Effector memory CD8-positive, alpha-beta T cell (primary cell): ENCODE results near the gene SIGLEC12.

Source experiments
- ATAC-seq: fragments of 150-1000 bp; cut with Tn5 transposase; replicated peaks from 2 replicates; pipeline ENCODE4 v1.10.0; 2021; ENCODE audit warnings: mild to moderate bottlenecking, moderate library complexity
- DNase-seq, 3 experiments: peaks; one replicate each; pipeline ENCODE4 v3.0.0; 2021
- H3K27ac Mint-ChIP-seq, 2 donors: one replicate each; pipeline ENCODE4 v1.8.0; 2022; ENCODE audit warnings: mild to moderate bottlenecking in 2 of 2, mixed read lengths in 2 of 2, moderate library complexity in 2 of 2
- H3K27me3 Mint-ChIP-seq, 2 donors: one replicate each; pipeline ENCODE4 v1.8.0; 2022; ENCODE audit warnings: mixed read lengths in 2 of 2
- H3K36me3 Mint-ChIP-seq: one replicate; pipeline ENCODE4 v1.8.0; 2022; ENCODE audit warnings: mild to moderate bottlenecking, moderate library complexity, mixed read lengths; ENCODE audit not compliant: insufficient read depth
- H3K4me1 Mint-ChIP-seq, 2 donors: one replicate each; pipeline ENCODE4 v1.8.0; 2022; ENCODE audit warnings: low read depth in 2 of 2, mixed read lengths in 2 of 2
- H3K4me3 Mint-ChIP-seq, 2 donors: one replicate each; pipeline ENCODE4 v1.8.0; 2022; ENCODE audit warnings: mild to moderate bottlenecking in 2 of 2, mixed read lengths in 2 of 2, moderate library complexity in 2 of 2
- H3K9me3 Mint-ChIP-seq, 2 donors: one replicate each; pipeline ENCODE4 v1.8.0; 2022; ENCODE audit warnings: mixed read lengths in 2 of 2

The SIGLEC12 gene

GRCh38 chr19:51488491-51488890, 13.1 kb downstream of the SIGLEC12 start:
- no peak overlapping the region for H3K4me3 Mint-ChIP-seq
- H3K36me3 Mint-ChIP-seq = no peaks in the 10 kb centered on the region
- no peak overlapping the region for H3K27ac Mint-ChIP-seq
- no peaks in the 10 kb centered on the region for H3K4me1 Mint-ChIP-seq
- no peaks in the 10 kb centered on the region for H3K9me3 Mint-ChIP-seq
- DNase-seq (no peak), ATAC-seq (no peak)
- H3K27me3 Mint-ChIP-seq = peaks cover 40 to 56% of the 10 kb centered on the region in 2 donors

GRCh38 chr19:51485960-51486660, 15.5 kb downstream of the SIGLEC12 start:
- H3K27ac Mint-ChIP-seq = no peak overlapping the region

GRCh38 chr19:51480590-51480989, 21.0 kb downstream of the SIGLEC12 start:
- H3K4me1 Mint-ChIP-seq = no peaks in the 10 kb centered on the region
- H3K4me3 Mint-ChIP-seq = no peak overlapping the region
- peaks cover 75 to 91% of the 10 kb centered on the region in 2 donors for H3K27me3 Mint-ChIP-seq
- ATAC-seq = no peak
- H3K27ac Mint-ChIP-seq = no peak overlapping the region
- H3K36me3 Mint-ChIP-seq = no peaks in the 10 kb centered on the region
- no peaks in the 10 kb centered on the region for H3K9me3 Mint-ChIP-seq
- DNase-seq = no peak

More at GRCh38 chr19:51485960-51486660, 15.5 kb downstream of the SIGLEC12 start:
- Mint-ChIP-seq H3K4me3 (no peak overlapping the region), H3K36me3 (no peaks in the 10 kb centered on the region), H3K4me1 (no peaks in the 10 kb centered on the region), H3K9me3 (no peaks in the 10 kb centered on the region), H3K27me3 (peaks cover 40 to 54% of the 10 kb centered on the region in 2 donors)
- no peak for ATAC-seq
- no peak for DNase-seq

- ATAC-seq (no peak), DNase-seq (no peak)
- H3K27ac Mint-ChIP-seq = no peak overlapping the region
- no peaks in the 10 kb centered on the region for H3K9me3 Mint-ChIP-seq
- H3K4me1 Mint-ChIP-seq = no peaks in the 10 kb centered on the region
- no peak overlapping the region for H3K4me3 Mint-ChIP-seq
- peaks cover 77 to 91% of the 10 kb centered on the region in 2 donors for H3K27me3 Mint-ChIP-seq
- H3K36me3 Mint-ChIP-seq = peaks cover 3% of the 10 kb centered on the region
These were observed 21.9 kb downstream of the SIGLEC12 start for GRCh38 chr19:51479531-51480331.

GRCh38 chr19:51478381-51479234, 23.0 kb downstream of the SIGLEC12 start, which contains the start of gene CEACAM18:
Gene CEACAM18, plus strand, starts transcription at chr19:51478539.
- Mint-ChIP-seq H3K27ac (no peak within 1 kb of the TSS), H3K27me3 (peaks cover 80 to 93% of the 10 kb centered on the region in 2 donors), H3K4me1 (no peaks in the 10 kb centered on the region), H3K36me3 (peaks cover 3% of the 10 kb centered on the region), H3K9me3 (no peaks in the 10 kb centered on the region), H3K4me3 (no peak within 1 kb of the TSS)
- ATAC-seq = no peak
- no peak for DNase-seq

- no peak for DNase-seq
- no peak for ATAC-seq
- Mint-ChIP-seq H3K36me3 (peaks cover 3% of the 10 kb centered on the region), H3K4me1 (peaks cover 0 to 7% of the 10 kb centered on the region in 2 donors), H3K27ac (no peak overlapping the region), H3K4me3 (no peak overlapping the region), H3K27me3 (peaks cover 82 to 93% of the 10 kb centered on the region in 2 donors), H3K9me3 (no peaks in the 10 kb centered on the region)
These were observed 24.3 kb downstream of the SIGLEC12 start for GRCh38 chr19:51477344-51477743.

- H3K36me3 Mint-ChIP-seq = peaks cover 3% of the 10 kb centered on the region
- no peak overlapping the region for H3K27ac Mint-ChIP-seq
These were observed 25.4 kb downstream of the SIGLEC12 start for GRCh38 chr19:51476164-51476563.

GRCh38 chr19:51473009-51473707, 28.4 kb downstream of the SIGLEC12 start:
- ATAC-seq = peak; percentile 79

More at GRCh38 chr19:51476164-51476563, 25.4 kb downstream of the SIGLEC12 start:
- Mint-ChIP-seq H3K4me3 (no peak overlapping the region), H3K4me1 (peaks cover 0 to 7% of the 10 kb centered on the region in 2 donors), H3K9me3 (no peaks in the 10 kb centered on the region), H3K27me3 (peaks cover 75 to 94% of the 10 kb centered on the region in 2 donors)
- no peak for ATAC-seq
- no peak for DNase-seq

GRCh38 chr19:51472607-51473006, 29.0 kb downstream of the SIGLEC12 start:
- peaks cover 3% of the 10 kb centered on the region for H3K36me3 Mint-ChIP-seq
- H3K27ac Mint-ChIP-seq = no peak overlapping the region
- H3K4me1 Mint-ChIP-seq = peaks cover 4 to 7% of the 10 kb centered on the region in 2 donors
- DNase-seq (no peak), ATAC-seq (no peak)
- H3K27me3 Mint-ChIP-seq = peaks cover 49 to 79% of the 10 kb centered on the region in 2 donors
- H3K9me3 Mint-ChIP-seq = no peaks in the 10 kb centered on the region
- no peak overlapping the region for H3K4me3 Mint-ChIP-seq

More at GRCh38 chr19:51473009-51473707, 28.4 kb downstream of the SIGLEC12 start:
- Mint-ChIP-seq H3K27me3 (peaks cover 51 to 81% of the 10 kb centered on the region in 2 donors), H3K4me1 (peaks cover 2 to 7% of the 10 kb centered on the region in 2 donors), H3K9me3 (no peaks in the 10 kb centered on the region), H3K4me3 (no peak overlapping the region), H3K36me3 (peaks cover 3% of the 10 kb centered on the region), H3K27ac (no peak overlapping the region)
- DNase-seq = peak; percentile 80 to 82 (median 81)

GRCh38 chr19:51471527-51471926, 30.1 kb downstream of the SIGLEC12 start:
- no peak for ATAC-seq
- H3K27me3 Mint-ChIP-seq = peaks cover 45 to 84% of the 10 kb centered on the region in 2 donors
- no peaks in the 10 kb centered on the region for H3K9me3 Mint-ChIP-seq
- DNase-seq = no peak
- H3K4me3 Mint-ChIP-seq = no peak overlapping the region
- peaks cover 4 to 7% of the 10 kb centered on the region in 2 donors for H3K4me1 Mint-ChIP-seq
- H3K27ac Mint-ChIP-seq = no peak overlapping the region
- H3K36me3 Mint-ChIP-seq = peaks cover 3% of the 10 kb centered on the region

- no peak overlapping the region for H3K27ac Mint-ChIP-seq
- H3K4me3 Mint-ChIP-seq = no peak overlapping the region
- DNase-seq (no peak), ATAC-seq (no peak)
- H3K4me1 Mint-ChIP-seq = peaks cover 4 to 7% of the 10 kb centered on the region in 2 donors
- peaks cover 48 to 83% of the 10 kb centered on the region in 2 donors for H3K27me3 Mint-ChIP-seq
- H3K36me3 Mint-ChIP-seq = peaks cover 3% of the 10 kb centered on the region
- no peaks in the 10 kb centered on the region for H3K9me3 Mint-ChIP-seq
These were observed 30.6 kb downstream of the SIGLEC12 start for GRCh38 chr19:51470966-51471365.

- H3K36me3 Mint-ChIP-seq = no peaks in the 10 kb centered on the region
- no peak overlapping the region for H3K4me3 Mint-ChIP-seq
- no peak overlapping the region for H3K27ac Mint-ChIP-seq
- DNase-seq (no peak), ATAC-seq (no peak)
- H3K27me3 Mint-ChIP-seq = peaks cover 46 to 80% of the 10 kb centered on the region in 2 donors
- peaks cover 4 to 7% of the 10 kb centered on the region in 2 donors for H3K4me1 Mint-ChIP-seq
- H3K9me3 Mint-ChIP-seq = no peaks in the 10 kb centered on the region
These were observed 32.0 kb downstream of the SIGLEC12 start for GRCh38 chr19:51469629-51470028.
